HG02973 (cell line): ENCODE data around the gene FAM107B.
"Not testable (repeated sequence)": the region's sequence is repeated elsewhere in the genome, so short reads cannot be mapped to it uniquely, and the experiment has no call there.

Experiments
- ATAC-seq: cut with Tn5 transposase; IDR thresholded peaks from one replicate; pipeline ENCODE4 v1.9.1; 2021; ENCODE audit warnings: moderate library complexity; ENCODE audit not compliant: unreplicated experiment

FAM107B gene

DNA sequence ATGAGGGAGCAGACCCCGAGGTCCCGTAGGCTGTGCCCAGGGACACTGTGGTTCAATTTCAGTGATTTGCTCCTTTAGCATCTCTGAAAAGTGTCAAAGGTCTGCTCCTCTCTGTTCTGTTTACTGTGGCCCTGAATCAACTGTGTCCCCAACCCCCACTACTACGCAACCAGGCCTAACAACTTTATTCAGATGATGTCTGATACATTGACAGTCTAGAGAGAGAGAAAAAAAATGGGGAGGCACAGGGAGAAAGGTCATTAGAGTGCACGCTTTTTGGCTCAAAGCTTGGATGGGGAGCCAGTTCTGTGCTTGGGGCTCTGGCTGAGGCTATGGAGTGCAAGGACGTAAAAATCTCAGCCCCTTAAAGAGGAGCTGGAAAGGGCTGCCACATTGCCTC, 77.9 kb downstream of the FAM107B start:
- ATAC-seq, result no peak

DNA sequence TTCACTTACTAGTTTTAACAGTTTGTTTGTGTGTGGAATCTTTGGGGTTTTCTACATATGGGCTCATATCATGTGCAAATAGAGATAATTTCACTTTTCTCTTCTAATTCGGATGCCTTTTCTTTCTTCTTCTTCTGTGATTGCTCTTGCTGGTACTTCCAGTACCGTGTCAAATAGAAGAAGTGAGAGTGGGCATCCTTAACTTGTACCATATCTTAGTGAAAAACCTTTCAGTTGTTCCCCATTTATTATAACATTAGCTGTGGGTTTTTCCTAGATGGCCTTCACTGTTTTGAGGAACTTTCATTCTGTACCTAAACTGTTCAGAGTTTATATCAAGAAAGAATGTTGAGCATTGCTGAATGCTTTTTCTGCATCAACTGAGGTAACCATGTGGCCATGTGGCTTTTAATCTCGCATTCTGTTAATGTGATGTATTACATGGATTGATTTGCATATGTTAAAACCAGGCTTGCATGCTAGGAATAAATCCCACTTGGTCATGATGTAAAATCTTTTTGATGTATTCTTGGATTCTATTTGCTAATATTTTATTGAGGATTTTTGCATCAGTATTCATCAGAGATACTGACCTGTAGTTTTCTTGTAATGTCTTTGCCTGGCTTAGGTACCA, 78.7 kb downstream of the FAM107B start:
- no peak for ATAC-seq

DNA sequence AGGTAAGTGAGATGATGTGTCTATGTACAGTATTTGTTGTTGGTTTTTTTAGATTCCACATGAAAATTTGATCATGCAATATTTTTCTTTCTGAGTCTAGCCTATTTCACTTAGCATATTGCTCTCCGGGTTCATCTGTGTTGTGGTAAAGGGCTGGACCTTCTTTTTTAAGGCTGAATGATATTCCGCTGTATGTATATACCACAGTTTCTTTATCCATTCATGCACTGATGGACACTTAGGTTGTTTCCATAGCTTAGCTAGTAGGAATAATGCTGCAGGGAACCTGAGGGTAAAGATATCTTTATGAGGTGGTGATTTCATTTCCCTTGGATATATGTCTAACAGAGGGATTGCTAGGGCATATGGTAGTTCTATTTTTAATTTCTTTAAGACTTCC, 80.8 kb downstream of the FAM107B start:
- no peak for ATAC-seq

DNA sequence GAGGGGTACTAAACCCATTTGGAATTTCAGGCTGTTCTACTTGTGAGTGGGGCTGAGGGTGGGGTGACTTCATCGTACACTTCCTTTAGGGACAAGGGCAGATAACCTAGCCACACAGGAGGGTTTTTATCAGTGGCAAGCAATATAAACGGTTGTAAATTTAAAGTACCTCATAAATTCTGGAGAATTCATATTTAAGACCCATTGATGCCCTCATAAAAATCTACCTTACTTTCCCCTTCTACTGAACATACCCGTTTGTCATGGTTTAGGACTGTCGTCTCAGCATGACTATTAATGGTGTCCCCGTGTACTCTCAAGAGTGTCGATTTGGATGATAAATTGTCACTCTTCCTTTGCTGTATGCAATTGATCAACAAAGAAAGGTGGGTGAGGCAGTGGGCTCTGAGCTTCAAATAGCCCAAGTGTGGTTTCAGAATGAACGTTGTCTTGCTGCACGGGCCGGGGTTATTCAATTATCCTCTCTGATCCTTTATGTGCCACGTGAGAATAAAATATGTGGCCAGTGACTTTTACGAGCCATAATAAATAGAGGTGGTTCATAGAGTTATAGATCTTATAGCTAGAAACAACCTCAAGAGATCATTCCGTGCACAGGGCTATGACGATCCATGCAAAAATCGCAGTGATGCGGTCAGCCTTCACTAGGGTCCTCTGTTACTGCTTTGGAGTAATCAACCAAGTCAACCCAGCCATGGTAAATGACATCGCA, 82.2 kb downstream of the FAM107B start:
- ATAC-seq, result no peak

DNA sequence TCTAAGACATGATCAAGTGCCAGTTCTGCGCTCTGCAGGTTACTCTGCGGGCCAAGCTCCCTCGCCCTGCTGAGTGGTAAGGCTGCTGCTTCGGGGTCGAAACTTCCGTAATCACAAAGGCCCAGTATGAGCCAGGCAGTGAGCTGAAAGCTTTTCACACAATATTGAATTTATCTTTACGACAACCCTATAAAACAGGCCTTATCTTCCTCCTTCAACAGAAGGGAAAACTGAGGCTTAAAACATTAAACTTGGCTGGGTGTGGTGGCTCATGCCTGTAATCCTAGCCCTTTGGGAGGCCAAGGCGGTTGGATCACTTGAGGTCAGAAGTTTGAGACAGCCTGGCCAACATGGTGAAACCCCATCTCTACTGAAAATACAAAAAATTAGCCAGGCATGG, 83.3 kb downstream of the FAM107B start:
- ATAC-seq, result no peak

DNA sequence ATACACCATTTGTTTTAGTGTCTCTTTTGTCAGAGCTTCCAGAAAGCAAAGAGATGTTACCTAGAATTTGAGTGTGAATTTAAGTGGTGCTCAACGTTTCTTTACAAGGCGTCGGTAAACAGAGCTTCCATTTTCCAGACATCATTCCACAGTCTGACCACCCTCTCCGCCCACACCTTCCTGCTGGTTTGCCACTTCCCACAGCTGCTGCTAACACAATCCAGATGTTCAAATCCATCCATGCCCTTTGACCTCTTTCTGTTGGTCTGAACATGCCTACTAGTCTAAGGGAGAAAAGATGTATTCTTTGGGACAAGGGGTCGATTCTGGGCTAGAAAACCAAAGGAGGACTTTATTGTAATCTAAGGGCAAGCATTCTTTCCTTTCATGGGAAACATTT, 86.1 kb downstream of the FAM107B start:
- ATAC-seq, result no peak

DNA sequence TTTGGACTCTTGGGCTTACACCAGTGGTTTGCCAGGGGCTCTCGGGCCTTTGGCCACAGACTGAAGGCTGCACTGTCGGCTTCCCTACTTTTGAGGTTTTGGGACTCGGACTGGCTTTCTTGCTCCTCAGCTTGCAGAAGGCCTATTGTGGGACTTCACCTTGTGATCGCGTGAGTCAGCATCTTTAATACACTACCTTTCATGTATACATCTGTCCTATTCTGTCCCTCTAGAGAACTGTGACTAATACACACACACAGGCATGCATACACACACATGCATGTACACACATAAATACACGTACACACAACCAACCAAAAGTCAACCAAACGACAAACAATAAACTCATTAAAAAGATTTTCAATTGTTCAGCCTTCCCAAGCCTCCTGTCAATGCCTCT, 86.5 kb downstream of the FAM107B start:
- not testable (repeated sequence) for ATAC-seq

DNA sequence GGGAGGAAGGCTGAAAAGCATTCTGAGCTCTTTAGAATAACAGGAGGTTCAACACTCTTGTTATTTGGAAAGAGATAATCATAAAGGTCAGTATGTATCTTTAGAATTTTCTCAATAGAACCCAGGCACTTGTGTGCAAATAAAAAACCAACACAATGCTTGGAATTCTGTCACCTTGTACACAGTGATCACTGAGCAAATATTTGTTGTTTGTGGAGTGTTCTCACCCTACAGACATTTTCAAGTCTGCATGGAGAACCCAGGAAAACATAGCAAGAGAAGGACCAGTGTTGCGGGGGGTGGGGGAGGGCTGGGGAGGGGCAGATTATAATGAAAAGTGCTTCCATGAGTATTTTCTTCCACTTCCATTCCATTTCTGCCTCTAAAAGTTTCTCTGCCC, 87.4 kb downstream of the FAM107B start:
- no peak for ATAC-seq

DNA sequence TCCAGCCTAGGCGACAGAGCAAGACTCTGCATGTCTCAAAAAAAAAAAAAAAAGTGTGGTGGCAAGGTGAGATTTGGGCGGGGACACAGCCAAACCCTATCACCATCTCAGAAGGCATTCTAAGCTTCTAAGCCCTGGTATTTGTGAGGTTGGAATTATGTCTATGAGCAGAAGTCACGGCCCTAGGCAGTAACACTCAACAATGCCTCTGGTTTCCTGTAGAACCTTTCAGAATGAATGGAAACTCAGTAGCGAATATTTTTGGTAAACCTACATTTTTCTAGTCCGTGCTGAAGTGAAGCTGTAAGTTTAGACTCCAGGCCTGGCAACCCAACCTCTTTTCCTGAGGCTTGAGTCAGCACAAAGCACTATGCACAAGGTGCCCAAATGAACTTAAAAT, 88.3 kb downstream of the FAM107B start:
- no peak for ATAC-seq

DNA sequence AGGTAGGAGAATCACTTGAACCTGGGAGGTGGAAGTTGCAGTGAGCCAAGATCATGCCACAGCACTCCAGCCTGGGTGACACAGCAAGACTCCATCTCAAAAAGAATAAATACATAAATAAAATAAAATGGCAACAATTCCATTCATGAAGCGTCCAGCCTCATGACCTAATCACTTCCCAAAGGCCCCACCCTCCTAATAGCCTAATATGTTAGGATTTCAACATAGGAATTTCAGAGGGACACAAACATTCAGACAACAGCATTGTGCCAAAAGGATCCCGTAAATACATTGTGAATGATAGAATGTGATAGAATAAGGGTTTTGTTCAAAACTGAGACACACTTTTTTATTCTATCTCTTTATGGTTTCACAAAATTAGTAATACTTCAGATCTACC, 90.3 kb downstream of the FAM107B start:
- ATAC-seq, result no peak

DNA sequence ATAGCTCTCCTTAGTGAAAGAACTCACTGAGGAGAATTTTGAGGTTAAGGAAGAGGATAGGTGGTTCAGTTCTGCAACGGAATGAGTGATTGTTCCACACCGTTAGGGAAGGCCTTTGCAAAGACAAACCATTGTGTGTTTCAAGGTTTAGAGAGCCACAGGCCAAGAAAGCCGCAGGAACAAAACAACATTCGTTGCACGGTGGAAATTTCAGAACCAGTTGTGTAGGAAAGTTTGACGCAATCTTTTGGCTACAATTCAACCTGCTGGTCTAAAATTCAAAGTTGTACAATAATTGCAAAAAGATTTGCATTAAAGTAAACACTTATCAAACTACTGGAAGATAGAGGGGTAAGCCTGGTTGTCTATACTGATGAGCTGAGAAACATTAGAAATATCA, 91.4 kb downstream of the FAM107B start:
- no peak for ATAC-seq

DNA sequence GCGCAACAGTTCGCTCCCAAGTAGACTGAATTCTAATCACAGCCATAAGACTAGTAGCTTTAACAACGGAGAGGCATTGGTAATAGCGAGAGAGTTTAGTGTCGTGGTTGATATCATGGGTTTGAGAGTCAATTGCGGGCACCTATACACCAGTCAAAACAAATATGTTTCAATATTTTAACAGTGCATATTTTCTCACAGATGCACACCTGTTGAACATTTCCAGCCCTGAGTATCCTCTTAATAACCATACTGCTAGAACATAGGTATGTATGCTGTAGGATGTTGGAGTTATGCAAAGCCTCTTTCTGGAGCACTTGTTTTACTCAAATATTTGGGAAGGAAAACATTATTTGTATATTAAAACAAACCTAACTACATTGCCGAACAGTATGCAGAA, 92.9 kb downstream of the FAM107B start:
- no peak for ATAC-seq

DNA sequence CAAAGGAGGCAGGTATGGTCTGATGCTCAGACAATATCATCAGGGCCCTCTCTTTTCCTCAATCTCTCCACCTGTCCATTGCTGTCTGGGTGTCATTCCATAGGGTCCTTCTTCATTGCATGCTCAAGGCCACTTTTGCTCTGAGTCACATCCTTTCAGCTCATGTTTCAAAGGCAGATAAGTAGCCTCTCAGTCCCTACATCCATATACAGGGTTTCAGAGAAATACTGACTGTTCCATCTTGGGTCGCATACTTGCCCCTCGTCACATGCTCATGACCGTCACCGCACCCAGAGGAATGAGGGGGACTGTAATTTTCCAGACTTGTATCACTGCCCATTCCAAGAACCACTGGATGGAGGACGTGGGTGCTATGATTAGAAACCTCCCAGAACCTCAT, 93.4 kb downstream of the FAM107B start:
- ATAC-seq, result no peak

DNA sequence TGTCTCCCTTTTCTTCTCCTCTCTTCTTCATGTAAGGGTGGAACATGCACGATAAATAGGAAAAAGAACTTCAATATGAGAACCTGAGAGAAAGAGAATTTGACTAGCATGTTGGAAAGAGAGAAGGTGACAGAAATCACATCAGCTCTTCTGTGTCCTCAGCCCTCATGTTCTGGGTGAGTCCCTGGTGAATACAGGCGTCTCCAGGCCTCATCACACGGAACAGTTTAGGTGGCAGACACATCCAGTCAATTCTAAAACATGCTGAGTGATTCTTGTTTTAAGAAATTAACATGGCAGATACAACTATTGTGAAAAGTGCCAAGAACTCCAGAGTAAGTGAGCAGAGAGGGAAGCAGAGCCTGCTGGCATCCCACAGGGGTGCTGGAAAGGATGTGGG, 96.1 kb downstream of the FAM107B start:
- no peak for ATAC-seq

DNA sequence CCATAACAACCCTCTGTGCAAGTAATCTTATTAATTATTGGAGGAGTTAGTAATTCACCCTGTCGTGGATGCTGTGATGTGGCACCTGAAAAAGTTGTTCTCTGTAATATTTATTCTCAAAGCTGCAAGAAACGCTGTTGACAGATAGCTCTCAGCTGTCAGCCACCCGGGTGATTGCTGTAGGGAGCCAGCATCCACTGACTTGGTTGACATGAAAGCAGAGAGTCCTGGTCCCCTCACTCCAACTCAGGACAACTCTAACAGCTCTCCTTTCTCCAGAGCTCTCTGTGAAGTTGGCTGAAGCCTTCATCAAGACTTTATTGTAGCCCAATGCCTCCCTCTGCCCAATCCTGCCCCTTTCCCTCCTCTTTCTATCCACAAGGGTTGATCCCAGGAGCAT, 98.0 kb downstream of the FAM107B start:
- no peak for ATAC-seq

DNA sequence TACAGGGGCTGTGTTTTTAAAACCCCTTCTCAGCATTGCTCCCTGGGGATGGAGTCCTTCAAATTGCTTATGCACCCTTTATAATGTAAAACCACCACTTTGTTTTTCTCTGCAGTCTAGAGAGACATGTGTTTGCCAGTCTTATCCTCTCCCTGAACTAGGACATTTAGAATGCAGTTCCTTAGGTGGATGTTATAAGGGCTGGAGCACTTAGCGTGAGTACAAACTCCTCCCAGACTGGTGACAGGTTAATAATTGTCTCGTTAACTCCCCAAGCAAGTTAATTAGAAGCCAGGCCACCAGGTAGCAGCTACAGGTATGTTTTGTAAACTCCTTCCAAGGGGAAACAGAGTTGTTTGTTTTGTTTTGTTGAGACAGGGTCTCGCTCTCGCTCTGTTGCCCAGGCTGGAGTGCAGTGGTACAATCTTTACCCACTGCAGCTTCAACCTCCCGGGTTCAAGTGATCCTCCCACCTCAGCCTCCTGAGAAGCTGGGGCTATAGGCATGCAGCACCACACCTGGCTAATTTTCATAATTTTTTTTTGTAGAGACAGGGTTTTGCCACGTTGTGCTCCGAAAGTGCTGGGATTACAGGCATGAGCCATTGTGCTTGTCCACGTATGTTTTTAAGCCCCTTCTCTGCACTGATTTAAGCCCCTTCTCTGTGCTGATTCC, 100.2 kb downstream of the FAM107B start:
- no peak for ATAC-seq

DNA sequence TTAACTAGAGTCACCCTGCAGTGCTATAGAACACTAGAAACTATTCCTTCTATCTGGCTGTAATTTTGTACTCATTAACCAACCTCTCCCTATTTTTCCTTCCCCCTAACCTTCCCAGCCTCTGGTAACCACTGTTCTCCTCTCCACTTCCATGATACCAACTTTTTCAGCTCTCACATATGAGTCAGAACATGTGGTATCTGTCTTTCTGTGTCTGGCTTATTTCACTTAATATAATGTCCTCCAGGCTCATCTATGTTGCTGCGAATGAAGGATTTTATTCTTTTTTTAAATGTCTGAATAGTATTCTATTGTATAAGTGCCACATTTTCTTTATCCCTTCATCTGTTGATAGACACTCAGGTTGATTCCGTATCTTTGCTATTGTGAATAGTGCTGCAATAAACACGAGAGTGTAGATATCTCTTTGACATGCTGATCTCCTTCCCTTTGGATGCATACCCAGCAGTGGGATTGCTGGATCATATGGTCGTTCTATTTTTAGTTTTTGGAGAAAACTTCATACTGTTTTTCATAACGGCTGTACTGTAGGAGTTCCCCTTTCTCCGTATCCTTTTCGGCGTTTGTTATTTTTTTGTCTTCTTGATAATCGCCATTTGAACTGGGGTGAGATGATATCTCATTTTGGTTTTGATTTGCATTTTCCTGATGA, 101.4 kb downstream of the FAM107B start:
- no peak for ATAC-seq

DNA sequence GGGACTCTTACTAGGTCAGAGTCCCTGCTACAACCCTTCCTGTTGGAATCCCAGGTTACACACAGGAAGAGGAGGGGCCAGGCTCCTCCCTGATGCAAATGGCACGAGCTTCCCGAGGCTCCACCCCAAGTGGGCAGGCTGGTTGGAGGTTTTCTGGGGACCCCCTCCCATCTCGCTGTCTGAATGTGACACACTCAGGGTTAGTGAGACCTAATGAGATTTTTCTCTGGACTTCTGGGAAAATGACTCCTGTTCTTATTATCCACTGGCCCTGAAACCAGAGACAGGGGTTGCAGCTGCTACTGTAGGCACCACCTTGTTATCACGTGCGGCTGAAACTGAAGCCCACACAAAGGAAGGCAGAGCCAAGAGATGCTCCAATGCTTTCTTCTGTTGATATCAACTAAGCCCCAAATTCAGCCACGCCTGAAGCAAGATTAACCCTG, 103.3 kb downstream of the FAM107B start:
- ATAC-seq, result no peak

DNA sequence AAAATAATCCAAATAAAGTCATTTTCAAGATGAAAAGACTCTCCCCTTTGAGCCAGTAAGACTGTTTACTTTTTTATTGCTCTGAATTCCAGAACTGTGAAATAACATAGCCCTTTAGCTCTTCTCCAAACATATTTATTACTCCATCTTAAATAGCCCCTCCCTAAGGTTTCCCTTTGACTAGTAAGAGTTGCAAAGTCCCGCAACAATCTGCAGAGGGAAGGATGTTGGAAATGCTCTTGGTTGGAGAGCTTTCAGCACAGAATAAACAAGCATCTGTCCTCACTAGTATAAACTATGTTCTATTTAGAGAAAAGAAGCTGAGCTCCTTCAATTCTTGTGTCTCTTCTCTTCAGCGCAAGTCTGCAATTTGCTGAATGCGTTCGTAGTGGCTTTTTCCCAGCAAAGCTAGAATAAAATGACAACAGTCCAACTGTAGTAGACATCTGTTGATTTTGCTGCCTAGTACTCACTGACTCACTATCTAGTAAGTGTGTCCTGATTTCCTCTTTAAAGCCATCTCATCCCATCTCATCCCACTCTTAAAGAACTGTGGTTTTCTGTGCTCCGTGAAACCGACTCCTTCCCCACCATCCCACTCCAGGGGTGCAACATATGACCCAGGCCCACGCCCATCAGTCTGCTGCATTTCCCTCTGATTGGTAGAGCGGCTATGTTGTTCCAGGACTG, 104.0 kb downstream of the FAM107B start:
- no peak for ATAC-seq

DNA sequence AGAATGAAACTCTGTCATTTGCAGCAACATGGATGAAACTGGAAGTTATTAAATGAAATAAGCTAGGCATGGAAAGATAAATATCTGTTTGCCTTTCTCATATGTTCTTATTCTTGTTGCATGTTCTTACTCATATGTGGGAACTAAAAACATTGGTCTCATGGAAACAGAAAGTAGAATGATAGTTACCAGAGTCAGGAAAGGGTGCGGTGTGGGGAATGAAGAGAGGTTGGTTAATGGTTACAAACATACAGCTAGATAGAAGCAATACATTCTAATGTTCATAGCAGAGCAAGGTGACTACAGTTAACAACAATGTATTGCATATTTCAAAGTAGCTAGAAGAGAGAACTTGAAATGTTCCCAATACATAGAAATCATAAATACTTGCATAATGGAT, 105.1 kb downstream of the FAM107B start:
- no peak for ATAC-seq

DNA sequence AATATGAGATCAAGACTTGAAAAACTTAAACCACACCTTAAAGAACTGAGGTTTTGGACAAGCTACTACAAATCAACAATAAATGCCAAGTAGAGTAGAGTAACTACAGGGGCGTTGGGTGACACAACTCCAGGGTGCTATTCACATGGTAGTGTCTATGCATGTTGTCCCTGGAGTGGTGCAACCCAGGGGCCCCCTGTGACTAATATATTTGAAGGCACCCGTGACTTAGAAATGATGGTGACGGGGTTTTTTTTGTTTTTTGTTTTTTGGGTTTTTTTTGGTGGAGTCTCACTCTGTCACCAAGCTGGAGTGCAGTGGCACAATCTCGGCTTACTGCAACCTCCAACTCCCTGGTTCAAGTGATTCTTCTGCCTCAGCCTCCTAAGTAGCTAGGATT, 106.9 kb downstream of the FAM107B start:
- no peak for ATAC-seq
